HEK293 (cell line): ENCODE data around the gene TSHZ2.

Experiments used
- CTCF ChIA-PET: fragments of 350-600 bp; formaldehyde crosslinking; extraction: SDS; loops from one replicate; lab custom pipeline; 2021; ENCODE audit warnings: antibody characterized with exemption; lab: Yijun Ruan, JAX
- POLR2A ChIA-PET: fragments of 300-600 bp; formaldehyde crosslinking; extraction: SDS; loops from one replicate; lab custom pipeline; 2020; ENCODE audit warnings: antibody characterized with exemption, inconsistent platforms; lab: Yijun Ruan, JAX
- H3K27ac ChIP-seq: fragments of 200-500 bp; sonication (Bioruptor generic); 2 replicates; pipeline ENCODE4 v1.5.1; 2014; ENCODE audit warnings: low read depth, low read length, control low read depth, inconsistent platforms; ENCODE audit errors: extremely low read depth
- H3K36me3 ChIP-seq, 2 experiments: fragments of 200-500 bp in 1 of 2; sonication (Bioruptor generic) in 1 of 2; 1 replicate in 1 of 2; 2 replicates in 1 of 2; pipeline ENCODE4 v1.5.1; 2014 to 2017; ENCODE audit warnings: inconsistent platforms in 2 of 2, low read length in 2 of 2; ENCODE audit not compliant: control insufficient read depth in 2 of 2, insufficient read depth in 1 of 2
- H3K4me1 ChIP-seq: fragments of 200-500 bp; sonication (Bioruptor generic); 2 replicates; pipeline ENCODE4 v1.5.1; 2014; ENCODE audit warnings: mild to moderate bottlenecking, low read length, inconsistent platforms; ENCODE audit not compliant: control insufficient read depth, insufficient read depth
- H3K4me3 ChIP-seq: 2 replicates; pipeline ENCODE4 v1.5.1; 2011; ENCODE audit warnings: low read depth, mild to moderate bottlenecking, control low read depth, low read length, moderate library complexity
- H3K9me3 ChIP-seq: fragments of 200-500 bp; sonication (Bioruptor generic); 2 replicates; pipeline ENCODE4 v1.5.1; 2014; ENCODE audit warnings: low read depth, low read length, inconsistent platforms; ENCODE audit not compliant: control insufficient read depth, insufficient read depth
- EGR2 ChIP-seq: fragments of 450-650 bp; formaldehyde crosslinking; IDR thresholded peaks from 2 replicates; pipeline ENCODE4 v1.5.1; 2016; ENCODE audit warnings: low read depth, missing biosample characterization, missing genetic modification characterization
- ELK4 ChIP-seq: IDR thresholded peaks from 2 replicates; pipeline ENCODE4 v1.6.1; 2011; ENCODE audit warnings: mild to moderate bottlenecking, low read depth, low read length, borderline replicate concordance
- GFI1B ChIP-seq: fragments of 450-650 bp; formaldehyde crosslinking; IDR thresholded peaks from 2 replicates; pipeline ENCODE4 v1.5.1; 2016; ENCODE audit warnings: missing biosample characterization, missing genetic modification characterization
- INSM2 ChIP-seq: fragments of 450-650 bp; formaldehyde crosslinking; IDR thresholded peaks from 2 replicates; pipeline ENCODE4 v1.5.1; 2016; ENCODE audit warnings: missing biosample characterization, missing genetic modification characterization
- KLF8 ChIP-seq: fragments of 450-650 bp; formaldehyde crosslinking; IDR thresholded peaks from 2 replicates; pipeline ENCODE4 v1.5.1; 2016; ENCODE audit warnings: missing biosample characterization, missing genetic modification characterization
- MEIS1 ChIP-seq: sonication (generic); formaldehyde crosslinking; IDR thresholded peaks from 2 replicates; pipeline ENCODE4 v1.8.1; 2022; ENCODE audit warnings: missing genetic modification reagents, mild to moderate bottlenecking, borderline replicate concordance
- PRDM1 ChIP-seq: fragments of 450-650 bp; formaldehyde crosslinking; IDR thresholded peaks from 2 replicates; pipeline ENCODE4; 2016; ENCODE audit warnings: missing biosample characterization, missing genetic modification characterization
- PRDM4 ChIP-seq: fragments of 450-650 bp; formaldehyde crosslinking; IDR thresholded peaks from 2 replicates; pipeline ENCODE4 v1.5.1; 2017; ENCODE audit warnings: missing biosample characterization, missing genetic modification characterization
- REPIN1 ChIP-seq: fragments of 450-650 bp; formaldehyde crosslinking; IDR thresholded peaks from 2 replicates; pipeline ENCODE4 v1.5.1; 2017; ENCODE audit warnings: missing biosample characterization, missing genetic modification characterization, low read depth
- TSHZ1 ChIP-seq: fragments of 450-650 bp; formaldehyde crosslinking; IDR thresholded peaks from 2 replicates; pipeline ENCODE4 v1.5.1; 2016; ENCODE audit warnings: missing biosample characterization, missing genetic modification characterization, borderline replicate concordance
- ZBTB17 ChIP-seq: fragments of 450-650 bp; formaldehyde crosslinking; IDR thresholded peaks from 2 replicates; pipeline ENCODE4 v1.5.1; 2016; ENCODE audit warnings: missing biosample characterization, missing genetic modification characterization
- ZBTB20 ChIP-seq: fragments of 450-650 bp; formaldehyde crosslinking; IDR thresholded peaks from 2 replicates; pipeline ENCODE4 v1.5.1; 2016; ENCODE audit warnings: missing biosample characterization, missing genetic modification characterization
- ZNF292 ChIP-seq: fragments of 450-650 bp; formaldehyde crosslinking; IDR thresholded peaks from 2 replicates; pipeline ENCODE4 v1.5.1; 2016; ENCODE audit warnings: low read depth, missing biosample characterization, missing genetic modification characterization, borderline replicate concordance
- ZNF366 ChIP-seq: fragments of 450-650 bp; formaldehyde crosslinking; conservative IDR thresholded peaks from 2 replicates; pipeline ENCODE4 v1.5.1; 2016; ENCODE audit warnings: missing biosample characterization, missing genetic modification characterization
- ZNF426 ChIP-seq: fragments of 450-650 bp; formaldehyde crosslinking; IDR thresholded peaks from 2 replicates; pipeline ENCODE4 v1.5.1; 2017; ENCODE audit warnings: missing biosample characterization, missing genetic modification characterization, mild to moderate bottlenecking, inconsistent platforms, moderate library complexity
- ZNF580 ChIP-seq: fragments of 450-650 bp; formaldehyde crosslinking; IDR thresholded peaks from 2 replicates; pipeline ENCODE4 v1.5.1; 2016; ENCODE audit warnings: missing biosample characterization, missing genetic modification characterization
- ZNF654 ChIP-seq: fragments of 450-650 bp; formaldehyde crosslinking; IDR thresholded peaks from 2 replicates; pipeline ENCODE4 v1.5.1; 2016; ENCODE audit warnings: low read depth, missing biosample characterization, missing genetic modification characterization
- ZNF658 ChIP-seq: fragments of 450-650 bp; formaldehyde crosslinking; IDR thresholded peaks from 2 replicates; pipeline ENCODE4; 2016; ENCODE audit warnings: missing biosample characterization, missing genetic modification characterization
- ZNF692 ChIP-seq: fragments of 450-650 bp; formaldehyde crosslinking; IDR thresholded peaks from 2 replicates; pipeline ENCODE4 v1.5.1; 2016; ENCODE audit warnings: missing biosample characterization, missing genetic modification characterization

Gene TSHZ2

GRCh38 chr20:52993076-52993475 is 20.9 kb downstream of the TSHZ2 start:
- no peak for TF ChIP-seq ZNF692 (tag by site-specific recombination)
- TF ChIP-seq REPIN1 (tag by site-specific recombination) = no peak
- TF ChIP-seq ZBTB20 = peak; percentile 68
- TF ChIP-seq KLF8 (tag by site-specific recombination) = no peak
- no peak overlapping the region for H3K27ac ChIP-seq

GRCh38 chr20:52994184-52994970 is 22.2 kb downstream of the TSHZ2 start:
- no peaks in the 10 kb centered on the region for H3K9me3 ChIP-seq
- no peak overlapping the region for H3K4me3 ChIP-seq
- TF ChIP-seq ZBTB17 (tag by site-specific recombination) = peak; percentile 94
- TF ChIP-seq PRDM1 (tag by site-specific recombination) = no peak
- TF ChIP-seq ZNF366 = peak; percentile 97
- peaks cover 6% of the 10 kb centered on the region; the same call in 1 of the 2 replicates for H3K4me1 ChIP-seq
- POLR2A ChIA-PET = interaction anchor here (0.6 kb wide), 1 partner anchor 9 kb away, joined by 5 read pairs; no protein-coding TSS in a partner anchor
- H3K36me3 ChIP-seq = no peaks in the 10 kb centered on the region
- CTCF ChIA-PET = no interaction called here
- H3K27ac ChIP-seq = no peak overlapping the region

More at GRCh38 chr20:52993076-52993475, 20.9 kb downstream of the TSHZ2 start:
- ChIA-PET CTCF (no interaction called here), POLR2A (no interaction called here)
- no peaks in the 10 kb centered on the region for H3K9me3 ChIP-seq
- H3K4me3 ChIP-seq = no peak overlapping the region
- peaks cover 6% of the 10 kb centered on the region; the same call in 1 of the 2 replicates for H3K4me1 ChIP-seq
- H3K36me3 ChIP-seq = no peaks in the 10 kb centered on the region

- no peaks in the 10 kb centered on the region for H3K9me3 ChIP-seq
- no peak overlapping the region for H3K4me3 ChIP-seq
- H3K27ac ChIP-seq = no peak overlapping the region
- H3K36me3 ChIP-seq = no peaks in the 10 kb centered on the region
- H3K4me1 ChIP-seq = peaks cover 6% of the 10 kb centered on the region; the same call in 1 of the 2 replicates
- CTCF ChIA-PET = no interaction called here
- POLR2A ChIA-PET = no interaction called here
- TF ChIP-seq ZNF654 (peak; percentile 39), ZNF292 (0 out of 2 replicates have a peak, but pooled peaks have one; percentile 35), EGR2 (no peak), ELK4 (no peak), GFI1B (tag by site-specific recombination) (no peak), INSM2 (no peak), ZNF426 (tag by site-specific recombination) (peak; percentile 78), PRDM4 (tag by site-specific recombination) (no peak), MEIS1 (CRISPR knock-in tag) (no peak), ZNF658 (tag by site-specific recombination) (no peak), ZNF580 (tag by site-specific recombination) (peak; percentile 65; the same call in 1 of the 2 replicates), TSHZ1 (no peak)
Measured at GRCh38 chr20:52996130-52996529, 24.0 kb downstream of the TSHZ2 start.
